ENCODE measurements around the gene NKD1.
"Not testable (repeated sequence)": the region's sequence is repeated elsewhere in the genome, so short reads cannot be mapped to it uniquely, and the experiment has no call there.

The NKD1 gene, protein sequence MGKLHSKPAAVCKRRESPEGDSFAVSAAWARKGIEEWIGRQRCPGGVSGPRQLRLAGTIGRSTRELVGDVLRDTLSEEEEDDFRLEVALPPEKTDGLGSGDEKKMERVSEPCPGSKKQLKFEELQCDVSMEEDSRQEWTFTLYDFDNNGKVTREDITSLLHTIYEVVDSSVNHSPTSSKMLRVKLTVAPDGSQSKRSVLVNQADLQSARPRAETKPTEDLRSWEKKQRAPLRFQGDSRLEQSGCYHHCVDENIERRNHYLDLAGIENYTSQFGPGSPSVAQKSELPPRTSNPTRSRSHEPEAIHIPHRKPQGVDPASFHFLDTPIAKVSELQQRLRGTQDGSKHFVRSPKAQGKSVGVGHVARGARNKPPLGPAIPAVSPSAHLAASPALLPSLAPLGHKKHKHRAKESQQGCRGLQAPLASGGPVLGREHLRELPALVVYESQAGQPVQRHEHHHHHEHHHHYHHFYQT
- 6.8 to 43.1 reads per million in 2 donors for total RNA-seq

GRCh38 chr16:50548125-50548908 is at the start of gene NKD1:
Gene NKD1 (plus strand): TSS chr16:50548396. CDS start chr16:50548554, 158 bp downstream.
- peak; percentile 72 for DNase-seq

GRCh38 chr16:50498431-50499155 is 49.6 kb upstream of the NKD1 start:
- DNase-seq: no peak

DNA sequence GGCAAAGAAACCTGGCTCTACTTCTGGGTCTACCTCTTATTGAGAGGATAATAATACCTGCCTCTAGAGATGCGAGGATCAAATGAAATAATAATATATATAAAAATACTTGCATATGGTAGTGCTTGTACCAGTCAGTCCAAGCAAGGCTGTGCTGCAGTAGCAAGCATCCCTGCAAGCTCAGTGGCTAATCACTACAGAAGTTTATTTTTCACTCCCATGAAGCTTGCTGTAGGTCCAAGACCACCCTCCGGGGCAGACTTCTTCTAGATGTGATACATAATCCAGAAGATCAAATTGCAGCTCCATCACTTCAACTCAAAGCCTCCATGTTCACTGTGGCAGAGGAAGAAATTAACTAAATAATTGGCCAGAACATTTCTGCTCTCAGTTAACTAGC is 48.9 kb upstream of the NKD1 start:
- DNase-seq: no peak

- no peak for DNase-seq
These were observed 47.9 kb upstream of the NKD1 start for GRCh38 chr16:50500171-50500874.

DNA sequence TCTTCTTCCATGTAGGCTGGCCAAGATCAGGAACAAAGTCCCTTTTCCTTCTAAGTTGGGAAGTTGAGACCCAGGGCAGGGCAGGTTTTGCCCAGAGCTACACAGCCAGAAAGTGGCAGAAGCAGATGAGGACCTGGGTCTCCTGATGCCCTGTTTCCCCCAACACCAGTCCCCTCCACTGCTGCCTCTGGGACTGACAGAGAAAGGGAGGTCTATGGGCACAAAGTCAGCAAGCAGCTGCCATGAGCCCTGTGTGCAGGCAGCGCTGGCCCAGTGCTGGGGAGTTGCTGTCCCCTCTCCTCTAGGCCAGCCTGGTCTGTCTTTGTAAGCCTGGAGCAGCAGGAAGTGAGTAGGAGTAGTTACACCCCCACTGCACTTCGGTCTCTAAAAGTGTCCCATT is 46.9 kb upstream of the NKD1 start:
- DNase-seq: no peak

DNA sequence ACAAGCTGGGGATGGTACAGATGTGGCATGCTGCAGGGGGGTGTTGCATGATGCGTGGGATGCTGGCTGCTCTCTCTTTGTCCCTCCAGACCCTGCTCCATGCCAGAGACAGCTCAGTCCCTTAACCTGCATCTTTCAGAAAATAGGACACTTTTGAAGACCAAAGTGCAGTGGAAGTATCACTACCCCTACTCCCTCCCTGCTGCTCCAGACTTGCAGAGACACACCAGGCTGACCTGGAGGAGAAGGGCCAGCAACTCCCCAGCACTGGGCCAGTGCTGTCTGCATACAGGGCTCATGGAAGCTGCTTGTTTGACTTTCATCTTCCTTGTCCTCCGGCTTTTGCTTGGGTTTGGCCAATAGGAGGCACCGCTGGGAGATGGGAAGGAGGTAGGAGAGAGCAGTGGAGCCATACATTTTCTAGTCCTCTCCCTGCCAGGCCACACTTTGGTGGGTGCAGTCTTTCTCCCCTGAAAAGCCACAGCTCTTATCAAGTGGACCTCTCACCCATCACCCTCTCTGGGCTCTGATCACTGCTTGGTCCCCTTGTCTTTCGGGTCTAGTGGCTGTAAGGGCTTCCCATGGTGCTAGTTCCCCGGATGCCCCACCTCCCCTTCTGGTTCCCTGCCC is 46.1 kb upstream of the NKD1 start:
- no peak for DNase-seq

- no peak for DNase-seq
These were observed 45.6 kb upstream of the NKD1 start for GRCh38 chr16:50502616-50503011.

DNA sequence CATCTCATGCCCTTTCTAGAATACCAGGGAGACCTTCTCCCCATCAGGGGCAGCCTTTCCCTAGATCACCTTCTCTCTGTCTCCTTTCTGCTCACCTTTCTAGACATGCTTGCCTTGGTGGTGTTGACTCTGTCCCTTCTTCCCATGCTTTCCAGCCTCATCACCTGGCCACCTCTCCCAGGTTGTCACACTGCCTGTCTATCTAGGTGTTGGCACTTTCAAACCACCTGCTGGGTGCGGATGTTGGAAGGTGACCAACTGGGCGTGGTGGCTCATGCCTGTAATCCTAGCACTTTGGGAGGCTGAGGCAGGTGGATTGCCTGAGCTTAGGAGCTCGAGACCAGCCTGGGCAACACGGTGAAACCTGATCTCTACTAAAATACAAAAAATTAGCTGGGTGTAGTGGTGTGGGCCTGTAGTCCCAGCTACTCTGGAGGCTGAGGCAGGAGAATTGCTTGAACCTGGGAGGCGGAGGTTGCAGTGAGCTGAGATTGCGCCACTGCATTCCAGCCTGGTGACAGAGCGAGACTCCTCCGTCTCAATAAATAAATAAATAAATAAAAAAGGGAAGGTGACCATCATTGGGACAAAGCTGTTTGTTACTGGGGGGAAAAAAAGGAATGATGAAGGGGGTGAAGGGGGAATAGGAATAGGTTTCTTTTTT is 44.2 kb upstream of the NKD1 start:
- not testable (repeated sequence) for DNase-seq

DNA sequence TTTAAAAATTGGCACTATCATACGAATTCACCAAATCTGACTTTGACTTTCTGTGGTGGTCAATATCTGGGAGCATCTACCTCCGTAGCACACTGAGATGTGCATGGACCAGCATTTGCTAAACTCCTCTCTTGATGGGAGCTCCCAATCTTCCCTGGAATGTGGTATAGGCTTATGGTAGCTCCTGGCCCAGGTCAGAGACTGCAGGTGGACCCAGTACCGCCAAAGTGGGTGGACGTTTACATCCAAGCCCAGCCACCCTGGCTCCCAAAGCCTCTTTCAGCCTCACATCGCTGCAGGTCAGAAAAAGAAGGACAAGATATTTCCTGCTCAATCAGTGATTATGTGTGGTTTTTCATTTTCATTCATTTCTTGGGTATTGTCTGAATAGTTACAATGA is 43.1 kb upstream of the NKD1 start:
- no peak for DNase-seq

GRCh38 chr16:50505714-50506542 is 42.3 kb upstream of the NKD1 start:
- no peak for DNase-seq

DNA sequence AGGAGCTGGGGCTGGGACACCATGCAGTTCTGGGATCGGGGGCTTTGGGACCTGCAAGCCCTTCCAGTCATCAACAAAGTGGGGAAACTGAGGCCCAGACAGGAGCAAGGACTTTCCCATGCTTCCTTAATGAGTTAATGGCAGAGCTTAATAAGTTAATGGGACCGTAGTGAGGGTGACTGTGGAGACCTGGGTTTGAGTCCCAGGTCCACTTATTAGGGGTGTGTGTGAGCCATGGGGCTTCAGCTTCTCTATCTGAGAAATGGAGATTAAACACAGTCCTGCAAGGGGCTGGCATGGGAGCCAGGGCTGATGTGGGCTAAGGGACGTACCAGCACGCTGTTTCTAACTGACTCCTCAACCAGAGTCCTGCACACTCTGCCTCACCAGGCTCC is 41.7 kb upstream of the NKD1 start:
- no peak for DNase-seq

GRCh38 chr16:50507397-50507796 is 40.8 kb upstream of the NKD1 start:
- DNase-seq: no peak

DNA sequence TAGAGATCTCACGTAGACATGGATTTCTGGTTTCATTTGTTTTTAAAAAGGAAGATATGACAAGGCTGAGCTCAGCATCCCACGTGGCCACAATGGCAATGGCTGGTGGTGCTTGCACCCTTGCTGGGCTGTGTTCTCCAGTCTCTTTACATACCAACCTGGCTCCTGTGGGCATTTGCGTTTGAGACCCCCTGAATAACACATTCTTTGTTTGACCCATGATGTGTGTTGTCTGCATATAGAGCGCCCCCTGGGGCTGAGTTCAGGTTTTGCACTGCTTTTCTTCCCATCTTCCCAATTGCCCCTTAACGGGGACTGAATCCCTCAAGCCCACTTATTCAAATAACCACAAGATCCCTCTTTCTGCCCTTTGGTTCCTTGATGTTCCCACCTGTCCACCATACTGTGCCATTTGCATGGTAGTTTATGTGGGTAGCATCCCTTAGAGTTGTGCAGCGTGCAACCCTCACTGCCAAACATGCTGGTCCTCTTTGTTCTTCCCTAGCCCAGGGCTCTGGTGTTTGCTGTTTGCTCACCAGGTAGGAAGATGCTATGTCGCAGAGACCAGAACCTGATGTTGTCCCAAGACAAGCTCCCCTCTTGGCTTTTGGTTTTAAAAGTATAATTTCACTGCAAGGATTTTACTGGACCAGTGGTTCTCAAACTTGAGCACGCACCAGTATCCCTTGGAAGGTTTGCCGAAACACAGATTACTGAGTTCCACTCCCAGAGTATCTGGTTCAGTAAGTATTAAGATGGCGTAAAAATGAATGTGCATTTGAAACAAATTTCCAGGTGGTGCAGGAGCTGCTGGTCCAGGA is 38.5 kb upstream of the NKD1 start:
- peak; percentile 27 for DNase-seq

DNA sequence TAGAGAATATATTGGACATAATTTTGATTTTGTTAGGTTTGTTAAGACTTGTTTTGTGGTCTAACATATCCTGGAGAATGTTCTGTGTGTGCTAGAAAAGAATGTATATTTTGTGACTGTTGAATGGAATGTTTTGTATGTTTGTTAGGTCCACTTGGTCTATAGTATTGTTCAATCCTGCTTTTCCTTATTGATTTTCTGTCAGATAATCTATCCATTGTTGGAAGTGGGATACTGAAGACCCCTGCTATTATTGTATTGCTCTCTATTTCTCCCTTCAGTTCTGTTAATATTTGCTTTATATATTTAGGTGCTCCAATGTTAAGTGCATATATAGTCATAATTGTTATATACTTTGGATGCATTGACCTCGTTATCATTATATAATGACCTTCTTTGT is 33.0 kb upstream of the NKD1 start:
- DNase-seq: no peak

DNA sequence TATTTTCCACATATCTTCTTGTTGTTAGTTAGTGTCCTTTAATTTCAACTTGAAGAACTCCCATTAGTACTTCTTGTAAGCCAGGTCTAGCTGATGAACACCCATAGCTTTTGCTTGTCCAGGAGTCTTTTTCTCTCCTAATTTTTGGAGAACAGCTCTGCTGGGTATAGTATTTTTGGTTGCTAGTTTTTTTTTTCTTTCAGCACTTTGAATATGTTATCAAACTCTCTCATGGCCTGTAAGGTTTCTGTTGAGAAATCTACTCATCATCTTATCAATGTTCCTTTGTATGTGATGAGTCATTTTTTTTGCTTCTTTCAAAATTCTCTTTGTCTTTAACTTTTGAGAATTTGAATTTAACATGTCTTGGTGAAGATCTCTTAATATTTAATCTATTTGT is 31.8 kb upstream of the NKD1 start:
- no peak for DNase-seq

- DNase-seq: no peak
These were observed 31.3 kb upstream of the NKD1 start for GRCh38 chr16:50516890-50517289.

DNA sequence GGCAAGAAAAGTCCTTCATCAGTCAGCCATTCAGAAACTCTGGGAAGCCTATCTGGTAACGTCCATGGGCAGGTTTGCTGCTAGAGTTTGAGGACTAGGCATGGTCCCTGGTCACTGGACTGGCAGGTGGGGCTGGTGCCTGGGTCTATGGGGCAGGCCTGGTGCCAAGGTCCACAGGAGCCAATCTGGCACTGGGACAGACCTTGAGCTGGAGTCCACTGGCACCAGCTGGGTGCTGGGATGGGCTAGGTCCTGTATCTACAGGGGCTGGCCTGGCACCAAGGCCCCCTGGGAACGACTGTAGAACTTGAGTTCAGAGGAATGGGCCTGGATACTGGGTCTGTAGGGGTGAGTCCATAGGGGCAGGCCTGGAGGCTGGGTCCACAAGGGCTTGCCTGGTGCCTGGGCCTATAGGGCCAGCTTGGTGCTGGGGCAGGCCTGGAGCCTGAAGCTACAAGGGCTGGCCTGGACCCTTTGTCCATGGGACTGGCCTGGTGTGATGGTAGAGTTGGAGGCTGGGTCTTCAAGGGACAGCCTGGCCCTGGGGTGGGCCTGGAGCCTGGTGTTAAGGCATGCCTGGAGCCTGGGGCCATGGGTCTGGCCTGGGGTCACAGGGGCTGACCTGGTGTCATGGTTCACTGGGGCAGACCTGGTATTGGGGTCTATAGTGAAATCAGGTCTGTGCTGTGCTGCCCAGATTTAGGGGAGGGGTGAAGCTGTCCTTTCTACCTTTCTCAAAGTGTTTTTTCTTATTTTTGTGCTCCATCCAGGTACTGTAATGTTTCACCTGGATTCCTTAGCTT is 30.5 kb upstream of the NKD1 start:
- DNase-seq: no peak

- no peak for DNase-seq
These were observed 29.2 kb upstream of the NKD1 start for GRCh38 chr16:50519001-50519400.

GRCh38 chr16:50519602-50520001 is 28.6 kb upstream of the NKD1 start:
- no peak for DNase-seq
